GM23248 (cell line): ENCODE data around the gene ITLN1. TPM values are rescaled to one million over a fixed set of nuclear protein-coding genes. Genes with fewer than 3 reads are reported as not detected.

ENCODE experiments used
- DNase-seq: peaks from one replicate; pipeline ENCODE4 v3.0.0-alpha.2; 2015
- H2AFZ ChIP-seq: fragments of 200-600 bp; sonication (generic); 2 replicates; pipeline ENCODE4 v1.6.1; 2016; ENCODE audit warnings: antibody characterized with exemption
- H3F3A ChIP-seq: fragments of 200-600 bp; sonication (generic); 2 replicates; pipeline ENCODE4 v1.6.1; 2016; ENCODE audit warnings: mild to moderate bottlenecking, antibody characterized with exemption, mixed run types; ENCODE audit not compliant: insufficient read depth
- H3K27ac ChIP-seq: fragments of 200-600 bp; sonication (generic); 2 replicates; pipeline ENCODE4 v1.5.1; 2016; ENCODE audit warnings: mild to moderate bottlenecking
- H3K27me3 ChIP-seq: fragments of 200-600 bp; sonication (generic); replicated peaks from 2 replicates; pipeline ENCODE4 v1.6.1; 2016; ENCODE audit warnings: mild to moderate bottlenecking; ENCODE audit not compliant: insufficient read depth
- H3K36me3 ChIP-seq: fragments of 200-600 bp; sonication (generic); 2 replicates; pipeline ENCODE4 v1.6.1; 2016; ENCODE audit warnings: low read depth, mild to moderate bottlenecking
- H3K4me1 ChIP-seq: fragments of 200-600 bp; sonication (generic); 2 replicates; pipeline ENCODE4 v1.6.1; 2016; ENCODE audit warnings: mild to moderate bottlenecking; ENCODE audit not compliant: insufficient read depth
- H3K4me2 ChIP-seq: fragments of 200-600 bp; sonication (generic); one replicate; pipeline ENCODE4 v1.6.1; 2016; ENCODE audit warnings: mild to moderate bottlenecking; ENCODE audit not compliant: unreplicated experiment
- H3K4me3 ChIP-seq: fragments of 200-600 bp; sonication (generic); 2 replicates; pipeline ENCODE4 v1.5.1; 2016; ENCODE audit warnings: mild to moderate bottlenecking
- H3K79me2 ChIP-seq: fragments of 200-600 bp; sonication (generic); 2 replicates; pipeline ENCODE4 v1.6.1; 2016; ENCODE audit warnings: mild to moderate bottlenecking; ENCODE audit not compliant: insufficient read depth
- H3K9ac ChIP-seq: fragments of 200-600 bp; sonication (generic); 2 replicates; pipeline ENCODE4 v1.6.1; 2016; ENCODE audit warnings: mild to moderate bottlenecking
- H3K9me2 ChIP-seq: fragments of 200-600 bp; sonication (generic); 2 replicates; pipeline ENCODE4 v1.6.1; 2016; ENCODE audit warnings: mixed run types, mild to moderate bottlenecking, moderate library complexity; ENCODE audit not compliant: insufficient read depth
- H3K9me3 ChIP-seq: fragments of 200-600 bp; sonication (generic); one replicate; pipeline ENCODE4 v1.6.1; 2017; ENCODE audit warnings: low read depth
- H4K20me1 ChIP-seq: fragments of 200-600 bp; sonication (generic); 2 replicates; pipeline ENCODE4 v1.6.0; 2016; ENCODE audit not compliant: insufficient read depth
- EZH2 ChIP-seq: fragments of 200-600 bp; sonication (generic); IDR thresholded peaks from 2 replicates; pipeline ENCODE4 v1.6.1; 2018; ENCODE audit warnings: antibody characterized with exemption, mild to moderate bottlenecking; ENCODE audit not compliant: insufficient read depth, poor library complexity, severe bottlenecking
- EZH2phosphoT487 ChIP-seq: fragments of 200-600 bp; sonication (generic); IDR thresholded peaks from 2 replicates; pipeline ENCODE4 v1.6.1; 2018; ENCODE audit warnings: antibody characterized with exemption, moderate library complexity, mild to moderate bottlenecking, low read depth; ENCODE audit not compliant: insufficient read depth
- WGBS, 2 experiments: methylation state at CpG; one replicate each; pipeline ENCODE4 v1.1.6; 2015 to 2017; ENCODE audit warnings: low lambda C conversion rate in 2 of 2, low coverage in 1 of 2; ENCODE audit errors: missing lambda C conversion rate in 2 of 2; 5-methylcytosine and 5-hydroxymethylcytosine counted together
- in situ Hi-C: fragments of 300-500 bp; cut with MboI; formaldehyde crosslinking; loops from 2 replicates; pipeline ENCODE4 v1.15.0; 2020
- polyA plus RNA-seq: library from polyadenylated mRNA; unstranded; fragments of >200 nt; fragmentation: Nextera tagmentation; extraction: Ambion mirVana; gene quantifications from 2 replicates; pipeline ENCODE4 v1.2.1, GENCODE V29; 2016
- total RNA-seq: library from RNA; depleted of rRNA; stranded (reverse); fragments of >200 nt; shearing (Covaris generic); gene quantifications from 2 replicates; pipeline ENCODE4 v1.2.3, GENCODE V29; 2014

Gene ITLN1
- total and polyA plus RNA-seq, 2 experiments from 2014 or later: not detected

- no peaks in the 10 kb centered on the region for H3K9me3 ChIP-seq
- no peaks in the 10 kb centered on the region for H4K20me1 ChIP-seq
- 0 out of 2 replicates have a peak, but pooled peaks cover 6% of the 10 kb centered on the region for H3K27me3 ChIP-seq
- no peaks in the 10 kb centered on the region for H3K79me2 ChIP-seq
- no peak for DNase-seq
- 23% methylated on average over 4 of the region's 4 CpGs for WGBS, 2 experiments
- no peak for TF ChIP-seq EZH2
- no peak for TF ChIP-seq EZH2phosphoT487
- H3K4me3 ChIP-seq: no peak overlapping the region
- no peaks in the 10 kb centered on the region for H3K36me3 ChIP-seq
- H3F3A ChIP-seq: no peaks in the 10 kb centered on the region
- no peaks in the 10 kb centered on the region for H3K4me1 ChIP-seq
- H3K27ac ChIP-seq: no peak overlapping the region
- no peak overlapping the region for H3K4me2 ChIP-seq
- no peak overlapping the region for H3K9ac ChIP-seq
- in situ Hi-C loops: no loop called here
- H3K9me2 ChIP-seq: no peaks in the 10 kb centered on the region
- no peak overlapping the region for H2AFZ ChIP-seq
These were observed 47.9 kb downstream of the ITLN1 start for GRCh38 chr1:160836981-160837557.

- TF ChIP-seq EZH2phosphoT487 (no peak), EZH2 (no peak)
- Histone ChIP-seq H3K36me3 (no peaks in the 10 kb centered on the region), H3K27ac (no peak overlapping the region), H2AFZ (no peak overlapping the region), H3K9me3 (no peaks in the 10 kb centered on the region), H3K27me3 (0 out of 2 replicates have a peak, but pooled peaks cover 6% of the 10 kb centered on the region), H3K4me1 (no peaks in the 10 kb centered on the region), H3K4me2 (no peak overlapping the region), H3K79me2 (no peaks in the 10 kb centered on the region), H3K9me2 (no peaks in the 10 kb centered on the region), H3K4me3 (no peak overlapping the region), H3F3A (no peaks in the 10 kb centered on the region), H3K9ac (no peak overlapping the region), H4K20me1 (no peaks in the 10 kb centered on the region)
- 62 to 63% methylated on average over 3 of the region's 3 CpGs for WGBS, 2 experiments
- in situ Hi-C loops: no loop called here
- no peak for DNase-seq
These were observed 48.4 kb downstream of the ITLN1 start for GRCh38 chr1:160836561-160836960.

- H3K79me2 ChIP-seq: no peaks in the 10 kb centered on the region
- DNase-seq: no peak
- no peak overlapping the region for H2AFZ ChIP-seq
- H4K20me1 ChIP-seq: no peaks in the 10 kb centered on the region
- no peaks in the 10 kb centered on the region for H3K36me3 ChIP-seq
- H3K9ac ChIP-seq: no peak overlapping the region
- WGBS, 2 experiments: 15 to 20% methylated on average over 3 of the region's 3 CpGs
- no peak overlapping the region for H3K4me3 ChIP-seq
- no peaks in the 10 kb centered on the region for H3K9me3 ChIP-seq
- H3K9me2 ChIP-seq: no peaks in the 10 kb centered on the region
- TF ChIP-seq EZH2 (no peak), EZH2phosphoT487 (no peak)
- in situ Hi-C loops: no loop called here
- H3K27ac ChIP-seq: no peak overlapping the region
- 0 out of 2 replicates have a peak, but pooled peaks cover 6% of the 10 kb centered on the region for H3K27me3 ChIP-seq
- H3K4me1 ChIP-seq: no peaks in the 10 kb centered on the region
- no peak overlapping the region for H3K4me2 ChIP-seq
- no peaks in the 10 kb centered on the region for H3F3A ChIP-seq
These were observed 49.2 kb downstream of the ITLN1 start for GRCh38 chr1:160835751-160836150.

- no peak overlapping the region for H3K4me3 ChIP-seq
- in situ Hi-C loops: no loop called here
- 46 to 51% methylated on average over 3 of the region's 3 CpGs for WGBS, 2 experiments
- DNase-seq: peak; percentile 64
- H3K9me3 ChIP-seq: no peaks in the 10 kb centered on the region
- H2AFZ ChIP-seq: no peak overlapping the region
- no peak overlapping the region for H3K4me2 ChIP-seq
- H3F3A ChIP-seq: no peaks in the 10 kb centered on the region
- H4K20me1 ChIP-seq: no peaks in the 10 kb centered on the region
- H3K9me2 ChIP-seq: no peaks in the 10 kb centered on the region
- no peaks in the 10 kb centered on the region for H3K36me3 ChIP-seq
- no peaks in the 10 kb centered on the region for H3K4me1 ChIP-seq
- H3K27ac ChIP-seq: no peak overlapping the region
- H3K27me3 ChIP-seq: 0 out of 2 replicates have a peak, but pooled peaks cover 6% of the 10 kb centered on the region
- no peaks in the 10 kb centered on the region for H3K79me2 ChIP-seq
- no peak for TF ChIP-seq EZH2phosphoT487
- no peak for TF ChIP-seq EZH2
- H3K9ac ChIP-seq: no peak overlapping the region
These were observed 49.9 kb downstream of the ITLN1 start for GRCh38 chr1:160834945-160835565.
